ENCODE results near the gene NUMBL.
"Not testable (repeated sequence)": the region's sequence is repeated elsewhere in the genome, so short reads cannot be mapped to it uniquely, and the experiment has no call there.

GRCh38 chr19:40732304-40732703 is 41.9 kb upstream of the NUMBL start:
- TF ChIP-seq CTCF (IDR thresholded peaks at IDR 0.05; ENCODE audit: insufficient read depth, low read depth, low read length); EZH2 (IDR thresholded peaks at IDR 0.05; ENCODE audit: insufficient read depth, low read length): not testable (repeated sequence)

All from astrocyte (in vitro differentiated cells and primary cell).